H7 (cell line): ENCODE results near the gene GPR26. TPM values are rescaled to one million over a fixed set of nuclear protein-coding genes. Genes with fewer than 3 reads are reported as not detected.

Experiments used
- DNase-seq: peaks from one replicate; pipeline ENCODE4 v3.0.0; 2012
- H3K27me3 ChIP-seq: 2 replicates; pipeline ENCODE4 v1.6.0; 2011; ENCODE audit warnings: mild to moderate bottlenecking, low read length; ENCODE audit not compliant: control insufficient read depth, insufficient read depth
- H3K36me3 ChIP-seq: replicated peaks from 2 replicates; pipeline ENCODE4 v1.5.1; 2011; ENCODE audit warnings: low read length; ENCODE audit not compliant: control insufficient read depth, insufficient read depth
- H3K4me3 ChIP-seq: 2 replicates; pipeline ENCODE4 v1.5.1; 2011; ENCODE audit warnings: low read depth, mild to moderate bottlenecking, control low read depth, low read length, moderate library complexity; ENCODE audit not compliant: insufficient read depth
- total RNA-seq: library from RNA; depleted of rRNA; stranded (reverse); fragments of >200 nt; shearing (Covaris generic); gene quantifications from 2 replicates; pipeline ENCODE4 v1.2.3, GENCODE V29; 2014; rRNA removed

The GPR26 gene, protein sequence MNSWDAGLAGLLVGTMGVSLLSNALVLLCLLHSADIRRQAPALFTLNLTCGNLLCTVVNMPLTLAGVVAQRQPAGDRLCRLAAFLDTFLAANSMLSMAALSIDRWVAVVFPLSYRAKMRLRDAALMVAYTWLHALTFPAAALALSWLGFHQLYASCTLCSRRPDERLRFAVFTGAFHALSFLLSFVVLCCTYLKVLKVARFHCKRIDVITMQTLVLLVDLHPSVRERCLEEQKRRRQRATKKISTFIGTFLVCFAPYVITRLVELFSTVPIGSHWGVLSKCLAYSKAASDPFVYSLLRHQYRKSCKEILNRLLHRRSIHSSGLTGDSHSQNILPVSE
- total RNA-seq: 0.03 and 0.07 TPM in 2 replicates

GRCh38 chr10:123666318-123667236 lies at the start of gene GPR26:
TSS of gene GPR26 (plus strand) at chr10:123666355. CDS start at chr10:123666408, 53 bp downstream.
- DNase-seq: peak; percentile 88
- Histone ChIP-seq H3K27me3 (peaks cover 49% of the 10 kb centered on the region), H3K4me3 (peak within 1 kb of the TSS; percentile 37), H3K36me3 (no peaks in the 10 kb centered on the region)

- no peaks in the 10 kb centered on the region for H3K27me3 ChIP-seq
- no peaks in the 10 kb centered on the region for H3K36me3 ChIP-seq
- H3K4me3 ChIP-seq: no peak overlapping the region
- no peak for DNase-seq
Observed at GRCh38 chr10:123618224-123618623, 47.9 kb upstream of the GPR26 start.

- DNase-seq: no peak
Observed at GRCh38 chr10:123619067-123619855, 46.9 kb upstream of the GPR26 start.

DNA sequence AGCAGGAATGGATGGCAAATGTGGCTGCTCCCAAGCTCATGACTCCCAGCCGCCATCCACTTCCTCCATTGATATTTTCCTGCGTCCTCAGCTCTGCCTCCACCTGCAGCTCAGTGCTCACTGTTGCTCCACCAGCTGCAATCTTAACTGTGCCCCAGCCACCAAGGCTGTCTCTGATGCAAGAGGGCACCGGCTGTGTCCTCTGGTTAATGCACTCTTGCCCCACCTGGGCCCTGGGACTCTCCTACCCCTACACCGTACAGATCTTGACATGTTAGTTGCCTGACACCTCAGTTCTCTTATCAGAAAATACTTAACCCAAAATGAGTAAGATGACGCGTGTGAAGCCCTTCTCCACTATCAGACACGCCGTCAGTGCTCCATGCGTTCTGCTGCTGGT lies 45.5 kb upstream of the GPR26 start:
- no peaks in the 10 kb centered on the region for H3K36me3 ChIP-seq
- H3K4me3 ChIP-seq: no peak overlapping the region
- no peak for DNase-seq
- no peaks in the 10 kb centered on the region for H3K27me3 ChIP-seq

More at GRCh38 chr10:123619067-123619855, 46.9 kb upstream of the GPR26 start:
- H3K36me3 ChIP-seq: no peaks in the 10 kb centered on the region
- no peak overlapping the region for H3K4me3 ChIP-seq
- H3K27me3 ChIP-seq: no peaks in the 10 kb centered on the region

GRCh38 chr10:123621492-123621891 lies 44.7 kb upstream of the GPR26 start:
- no peaks in the 10 kb centered on the region for H3K27me3 ChIP-seq
- no peak overlapping the region for H3K4me3 ChIP-seq
- no peaks in the 10 kb centered on the region for H3K36me3 ChIP-seq
- no peak for DNase-seq

- Histone ChIP-seq H3K27me3 (no peaks in the 10 kb centered on the region), H3K4me3 (no peak overlapping the region), H3K36me3 (no peaks in the 10 kb centered on the region)
- DNase-seq: no peak
Observed at GRCh38 chr10:123621916-123622315, 44.2 kb upstream of the GPR26 start.

- Histone ChIP-seq H3K36me3 (no peaks in the 10 kb centered on the region), H3K27me3 (no peaks in the 10 kb centered on the region), H3K4me3 (no peak overlapping the region)
- no peak for DNase-seq
Observed at GRCh38 chr10:123622381-123622780, 43.8 kb upstream of the GPR26 start.

- H3K27me3 ChIP-seq: no peaks in the 10 kb centered on the region
- H3K4me3 ChIP-seq: no peak overlapping the region
- no peak for DNase-seq
- no peaks in the 10 kb centered on the region for H3K36me3 ChIP-seq
Observed at GRCh38 chr10:123624086-123624485, 42.1 kb upstream of the GPR26 start.

DNA sequence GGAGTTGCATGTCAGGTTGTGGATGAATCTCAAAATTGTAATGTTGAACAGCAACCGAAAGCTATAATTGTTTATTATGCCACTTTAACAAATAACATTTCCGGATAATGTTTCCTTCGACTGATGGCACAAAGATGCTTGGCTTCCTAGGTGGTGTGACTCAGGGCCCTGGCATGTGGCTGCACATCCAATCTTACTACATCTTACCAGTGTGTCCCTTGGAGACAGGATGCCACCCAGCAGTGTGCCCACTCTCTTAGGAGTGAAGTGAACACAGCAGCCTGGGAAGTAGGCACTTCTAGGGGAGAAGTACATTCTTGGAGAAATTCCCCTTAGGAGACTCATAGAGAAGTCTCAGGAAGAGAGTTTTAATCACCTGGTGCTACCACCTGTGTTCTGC lies 33.0 kb upstream of the GPR26 start:
- DNase-seq: no peak
- Histone ChIP-seq H3K36me3 (no peaks in the 10 kb centered on the region), H3K4me3 (no peak overlapping the region), H3K27me3 (no peaks in the 10 kb centered on the region)

- H3K4me3 ChIP-seq: no peak overlapping the region
- H3K36me3 ChIP-seq: no peaks in the 10 kb centered on the region
- no peak for DNase-seq
Observed at GRCh38 chr10:123633636-123634035, 32.5 kb upstream of the GPR26 start.

GRCh38 chr10:123634221-123634620 lies 31.9 kb upstream of the GPR26 start:
- Histone ChIP-seq H3K27me3 (no peaks in the 10 kb centered on the region), H3K36me3 (no peaks in the 10 kb centered on the region), H3K4me3 (no peak overlapping the region)
- no peak for DNase-seq

More at GRCh38 chr10:123633636-123634035, 32.5 kb upstream of the GPR26 start:
- no peaks in the 10 kb centered on the region for H3K27me3 ChIP-seq

- H3K4me3 ChIP-seq: no peak overlapping the region
- H3K27me3 ChIP-seq: no peaks in the 10 kb centered on the region
- H3K36me3 ChIP-seq: no peaks in the 10 kb centered on the region
- DNase-seq: no peak
Observed at GRCh38 chr10:123635131-123635530, 31.0 kb upstream of the GPR26 start.

DNA sequence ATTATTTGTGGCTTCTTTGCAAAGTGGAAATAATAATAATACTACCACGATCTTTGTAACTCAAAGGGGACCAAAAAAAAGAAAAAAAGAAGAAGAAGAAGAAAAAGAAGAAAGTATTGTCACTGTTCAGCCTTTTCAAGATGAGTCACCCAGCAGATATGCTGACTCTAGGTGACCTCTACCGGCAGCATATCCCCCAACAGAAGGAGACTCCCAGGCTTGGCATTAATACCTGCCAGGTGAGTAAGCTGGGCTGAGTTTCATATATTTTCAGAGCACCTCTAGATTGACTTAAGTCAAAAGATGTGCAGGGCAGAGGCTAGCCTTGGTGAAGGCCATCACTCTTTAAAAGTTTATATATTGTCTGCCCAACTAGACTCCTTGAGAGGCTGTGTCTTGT lies 30.4 kb upstream of the GPR26 start:
- H3K36me3 ChIP-seq: no peaks in the 10 kb centered on the region
- no peaks in the 10 kb centered on the region for H3K27me3 ChIP-seq
- no peak overlapping the region for H3K4me3 ChIP-seq
- no peak for DNase-seq

- no peaks in the 10 kb centered on the region for H3K27me3 ChIP-seq
- H3K4me3 ChIP-seq: no peak overlapping the region
- DNase-seq: no peak
- H3K36me3 ChIP-seq: no peaks in the 10 kb centered on the region
Observed at GRCh38 chr10:123636598-123637325, 29.4 kb upstream of the GPR26 start.
